SK-N-SH (cell line): ENCODE measurements around the gene FIBIN. TPM values are rescaled to one million over a fixed set of nuclear protein-coding genes. Genes with fewer than 3 reads are reported as not detected.

Source experiments
- CTCF ChIA-PET: fragments of 300-600, 350-600 bp; formaldehyde crosslinking; extraction: SDS; loops from one replicate; lab custom pipeline; 2021; lab: Yijun Ruan, JAX
- POLR2A ChIA-PET: fragments of 350-600 bp; sonication (Branson Sonifier 250); formaldehyde crosslinking; extraction: SDS; loops from one replicate; lab custom pipeline; 2020; ENCODE audit warnings: antibody characterized with exemption, inconsistent platforms; lab: Yijun Ruan, JAX
- DNase-seq: peaks from one replicate; pipeline ENCODE4 v3.0.0; 2012
- H2AFZ ChIP-seq: fragments of 200-600 bp; sonication (generic); 2 replicates; pipeline ENCODE4 v1.8.1; 2016; ENCODE audit warnings: antibody characterized with exemption, mild to moderate bottlenecking, low read depth
- H3F3A ChIP-seq: fragments of 200-600 bp; sonication (generic); replicated peaks from 2 replicates; pipeline ENCODE3; 2016; ENCODE audit warnings: antibody characterized with exemption, mild to moderate bottlenecking; ENCODE audit not compliant: insufficient read depth
- H3K27ac ChIP-seq, 2 experiments: fragments of 200-500 bp in 1 of 2; fragments of 200-600 bp in 1 of 2; sonication (Bioruptor generic) in 1 of 2; sonication (generic), shearing (Covaris generic) in 1 of 2; 2 replicates each; pipeline versions ENCODE4 v1.5.1 to v1.6.1; 2014 to 2016; ENCODE audit warnings: low read depth in 2 of 2, inconsistent platforms in 1 of 2, low read length in 1 of 2, mild to moderate bottlenecking in 1 of 2, mixed read lengths in 1 of 2
- H3K27me3 ChIP-seq: fragments of 200-600 bp; sonication (generic), shearing (Covaris generic); 2 replicates; pipeline ENCODE4 v1.6.1; 2016; ENCODE audit warnings: mixed run types; ENCODE audit not compliant: insufficient read depth
- H3K36me3 ChIP-seq, 2 experiments: fragments of 200-500 bp in 1 of 2; fragments of 200-600 bp in 1 of 2; sonication (Bioruptor generic) in 1 of 2; sonication (generic) in 1 of 2; replicated peaks in 1 of 2; 2 replicates each; pipeline versions ENCODE3 to v1.5.1; 2014 to 2016; ENCODE audit warnings: low read length in 1 of 2, mild to moderate bottlenecking in 1 of 2; ENCODE audit not compliant: insufficient read depth in 2 of 2, control insufficient read depth in 1 of 2
- H3K4me1 ChIP-seq, 2 experiments: fragments of 200-500 bp in 1 of 2; fragments of 200-600 bp in 1 of 2; sonication (Bioruptor generic) in 1 of 2; sonication (generic), shearing (Covaris generic) in 1 of 2; 2 replicates each; pipeline versions ENCODE4 v1.5.1 to v1.6.1; 2014 to 2016; ENCODE audit warnings: low read depth in 1 of 2, low read length in 1 of 2, mixed run types in 1 of 2; ENCODE audit not compliant: insufficient read depth in 2 of 2, control insufficient read depth in 1 of 2
- H3K4me2 ChIP-seq: fragments of 200-600 bp; sonication (generic), shearing (Covaris generic); 2 replicates; pipeline ENCODE4 v1.6.1; 2017; ENCODE audit warnings: mixed run types
- H3K4me3 ChIP-seq, 2 experiments: fragments of 200-500 bp in 1 of 2; fragments of 200-600 bp in 1 of 2; sonication (Bioruptor generic) in 1 of 2; sonication (generic), shearing (Covaris generic) in 1 of 2; 2 replicates each; pipeline versions ENCODE4 v1.5.1 to v1.8.1; 2014 to 2016; ENCODE audit warnings: low read depth in 2 of 2, inconsistent platforms in 1 of 2, low read length in 1 of 2, mild to moderate bottlenecking in 1 of 2, mixed read lengths in 1 of 2, moderate library complexity in 1 of 2
- H3K79me2 ChIP-seq: fragments of 200-600 bp; sonication (generic); 2 replicates; pipeline ENCODE4 v1.8.1; 2017; ENCODE audit warnings: mild to moderate bottlenecking; ENCODE audit not compliant: insufficient read depth
- H3K9ac ChIP-seq: fragments of 200-600 bp; sonication (generic); 2 replicates; pipeline ENCODE4 v1.6.1; 2017; ENCODE audit warnings: mixed run types
- H3K9me2 ChIP-seq: fragments of 200-600 bp; sonication (generic); 2 replicates; pipeline ENCODE4 v1.6.1; 2017; ENCODE audit warnings: mixed run types
- H3K9me3 ChIP-seq: fragments of 200-600 bp; sonication (generic); 2 replicates; pipeline ENCODE4 v1.6.1; 2017; ENCODE audit warnings: mixed run types, mild to moderate bottlenecking, moderate library complexity
- H4K20me1 ChIP-seq: fragments of 200-600 bp; sonication (generic); 2 replicates; pipeline ENCODE4 v1.6.1; 2017; ENCODE audit warnings: mild to moderate bottlenecking, mixed run types; ENCODE audit not compliant: insufficient read depth
- ELF1 ChIP-seq: IDR thresholded peaks from 2 replicates; pipeline ENCODE4 v1.4.0; 2012
- EP300 ChIP-seq, 2 experiments: IDR thresholded peaks; 2 replicates each; pipeline versions ENCODE4 v1.4.0 to v1.6.1; 2012; ENCODE audit warnings: borderline replicate concordance in 1 of 2, low read depth in 1 of 2, low read length in 1 of 2
- EZH2phosphoT487 ChIP-seq: fragments of 200-600 bp; sonication (generic); IDR thresholded peaks from 2 replicates; pipeline ENCODE4 v1.6.1; 2017; ENCODE audit warnings: low read depth, mixed run types, mild to moderate bottlenecking, antibody characterized with exemption, moderate library complexity, borderline replicate concordance
- FOSL2 ChIP-seq: IDR thresholded peaks from 2 replicates; pipeline ENCODE4 v1.4.0; 2012; ENCODE audit warnings: low read depth, mild to moderate bottlenecking, moderate library complexity, borderline replicate concordance
- FOXM1 ChIP-seq: IDR thresholded peaks from 2 replicates; pipeline ENCODE4 v1.4.0; 2012; ENCODE audit warnings: low read depth, mild to moderate bottlenecking
- GABPA ChIP-seq: IDR thresholded peaks from 2 replicates; pipeline ENCODE4 v1.4.0; 2012; ENCODE audit warnings: low read depth, mild to moderate bottlenecking
- GATA2 ChIP-seq: sonication (generic); formaldehyde crosslinking; IDR thresholded peaks from 2 replicates; pipeline ENCODE4 v1.5.0; 2020; ENCODE audit warnings: mild to moderate bottlenecking, missing genetic modification reagents
- NFIC ChIP-seq: IDR thresholded peaks from 2 replicates; pipeline ENCODE4 v1.4.0; 2012; ENCODE audit warnings: borderline replicate concordance
- PBX3 ChIP-seq: IDR thresholded peaks from 2 replicates; pipeline ENCODE4; 2012
- POLR2AphosphoS5 ChIP-seq: IDR thresholded peaks from 2 replicates; pipeline ENCODE4 v1.6.1; 2012; ENCODE audit warnings: low read depth, low read length
- REST ChIP-seq: IDR thresholded peaks from 2 replicates; pipeline ENCODE4 v1.6.1; 2012; ENCODE audit warnings: mild to moderate bottlenecking, low read depth, low read length, moderate library complexity
- RXRA ChIP-seq: IDR thresholded peaks from 2 replicates; pipeline ENCODE4 v1.4.0; 2012; ENCODE audit warnings: low read depth, mild to moderate bottlenecking, borderline replicate concordance
- TCF12 ChIP-seq: IDR thresholded peaks from 2 replicates; pipeline ENCODE4 v1.4.0; 2012
- USF2 ChIP-seq: fragments of 150-350 bp; IDR thresholded peaks from 2 replicates; pipeline ENCODE4 v1.6.1; 2017; ENCODE audit warnings: antibody characterized with exemption, low read length, low read depth, borderline replicate concordance
- YY1 ChIP-seq: IDR thresholded peaks from 2 replicates; pipeline ENCODE4 v1.4.0; 2012; ENCODE audit warnings: low read depth, mild to moderate bottlenecking
- WGBS: methylation state at CpG from one replicate; pipeline ENCODE4 v1.1.6; 2017; ENCODE audit warnings: low lambda C conversion rate; 5-methylcytosine and 5-hydroxymethylcytosine counted together
- polyA plus RNA-seq, 3 experiments: library from polyadenylated mRNA; depleted of rRNA; stranded (reverse); fragments of >200 nt; gene quantifications; 2 replicates each; pipeline ENCODE4 v1.2.3, GENCODE V29; 2012
- TF ChIP-seq, protein P1 (sequence below): fragments of 150-350 bp; IDR thresholded peaks from 2 replicates; pipeline ENCODE4 v1.6.1; 2016; ENCODE audit warnings: mild to moderate bottlenecking, low read depth, low read length

FIBIN gene
- polyA plus RNA-seq, 1 of the 3 experiments (the other 2 are of a cell fraction), result 0.66 TPM

DNA sequence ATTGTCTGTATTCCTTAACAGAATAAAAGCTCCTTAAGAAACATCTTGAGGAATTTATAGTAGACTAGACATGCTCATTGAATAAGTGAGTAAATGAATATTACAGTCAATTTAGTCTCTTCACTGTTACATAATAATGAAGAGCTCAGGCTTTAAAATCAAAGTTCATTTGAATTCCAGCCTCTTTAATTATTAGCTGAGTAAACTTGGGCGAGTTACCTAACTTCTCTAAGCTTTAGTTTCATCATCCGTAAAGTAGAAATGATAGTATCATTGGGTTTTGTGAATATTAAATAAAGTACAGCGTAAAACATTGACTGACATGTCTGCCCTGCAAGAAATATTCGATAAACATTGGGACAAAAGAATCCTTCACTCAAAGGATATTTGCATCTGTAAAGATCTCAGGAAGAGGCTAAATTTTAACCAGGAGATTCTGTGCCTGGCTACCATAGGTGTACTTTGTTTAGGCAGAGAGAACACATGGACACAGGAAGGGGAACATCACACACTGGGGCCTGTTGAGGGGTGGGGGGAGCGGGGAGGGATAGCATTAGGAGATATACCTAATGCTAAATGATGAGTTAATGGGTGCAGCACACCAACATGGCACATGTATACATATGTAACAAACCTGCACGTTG lies 31.5 kb downstream of the FIBIN start:
- Histone ChIP-seq H4K20me1 (no peaks in the 10 kb centered on the region), H2AFZ (no peak overlapping the region), H3K4me3 (no peak overlapping the region), H3K27me3 (no peaks in the 10 kb centered on the region), H3F3A (no peaks in the 10 kb centered on the region), H3K4me1 (peaks cover 0 to 12% of the 10 kb centered on the region in 2 experiments; a peak in 2 of 4 replicates), H3K27ac (no peak overlapping the region), H3K36me3 (no peaks in the 10 kb centered on the region), H3K9ac (no peak overlapping the region), H3K9me2 (no peaks in the 10 kb centered on the region), H3K9me3 (no peaks in the 10 kb centered on the region), H3K4me2 (no peak overlapping the region), H3K79me2 (no peaks in the 10 kb centered on the region)
- POLR2A ChIA-PET, result no interaction called here
- WGBS, result 80% methylated on average over 6 of the region's 6 CpGs
- DNase-seq, result no peak
- CTCF ChIA-PET, result interaction anchor here (0.6 kb wide), 1 partner anchor 28 kb away, joined by 3 read pairs; no protein-coding TSS in a partner anchor
- TF ChIP-seq YY1 (no peak), ELF1 (no peak), PBX3 (no peak), USF2 (no peak), FOSL2 (no peak), POLR2AphosphoS5 (no peak), TCF12 (no peak), NFIC (no peak), GATA2 (CRISPR knock-in tag) (no peak), GABPA (no peak), REST (no peak), RXRA (no peak), FOXM1 (no peak), EZH2phosphoT487 (no peak), EP300 (IDR thresholded peaks at IDR 0.05; ENCODE audit: borderline replicate concordance in 1 of 2, low read depth in 1 of 2, low read length in 1 of 2) (no peak)
- TF ChIP-seq, protein P1, sequence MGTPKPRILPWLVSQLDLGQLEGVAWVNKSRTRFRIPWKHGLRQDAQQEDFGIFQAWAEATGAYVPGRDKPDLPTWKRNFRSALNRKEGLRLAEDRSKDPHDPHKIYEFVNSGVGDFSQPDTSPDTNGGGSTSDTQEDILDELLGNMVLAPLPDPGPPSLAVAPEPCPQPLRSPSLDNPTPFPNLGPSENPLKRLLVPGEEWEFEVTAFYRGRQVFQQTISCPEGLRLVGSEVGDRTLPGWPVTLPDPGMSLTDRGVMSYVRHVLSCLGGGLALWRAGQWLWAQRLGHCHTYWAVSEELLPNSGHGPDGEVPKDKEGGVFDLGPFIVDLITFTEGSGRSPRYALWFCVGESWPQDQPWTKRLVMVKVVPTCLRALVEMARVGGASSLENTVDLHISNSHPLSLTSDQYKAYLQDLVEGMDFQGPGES, result no peak
